VCaP (cell line): ENCODE data around the gene MYH9.
"Not testable (repeated sequence)": the region's sequence is repeated elsewhere in the genome, so short reads cannot be mapped to it uniquely, and the experiment has no call there.

ENCODE experiments used
- H3K27ac ChIP-seq: fragments of 450-650 bp; 2 replicates; pipeline ENCODE4 v1.5.1; 2017
- CTCF ChIP-seq: fragments of 450-650 bp; conservative IDR thresholded peaks from 2 replicates; pipeline ENCODE4 v1.5.1; 2017; ENCODE audit warnings: mild to moderate bottlenecking, moderate library complexity

MYH9 gene

GRCh38 chr22:36292823-36293530 is 94.8 kb downstream of the MYH9 start:
- no peak for TF ChIP-seq CTCF
- no peak overlapping the region for H3K27ac ChIP-seq

DNA sequence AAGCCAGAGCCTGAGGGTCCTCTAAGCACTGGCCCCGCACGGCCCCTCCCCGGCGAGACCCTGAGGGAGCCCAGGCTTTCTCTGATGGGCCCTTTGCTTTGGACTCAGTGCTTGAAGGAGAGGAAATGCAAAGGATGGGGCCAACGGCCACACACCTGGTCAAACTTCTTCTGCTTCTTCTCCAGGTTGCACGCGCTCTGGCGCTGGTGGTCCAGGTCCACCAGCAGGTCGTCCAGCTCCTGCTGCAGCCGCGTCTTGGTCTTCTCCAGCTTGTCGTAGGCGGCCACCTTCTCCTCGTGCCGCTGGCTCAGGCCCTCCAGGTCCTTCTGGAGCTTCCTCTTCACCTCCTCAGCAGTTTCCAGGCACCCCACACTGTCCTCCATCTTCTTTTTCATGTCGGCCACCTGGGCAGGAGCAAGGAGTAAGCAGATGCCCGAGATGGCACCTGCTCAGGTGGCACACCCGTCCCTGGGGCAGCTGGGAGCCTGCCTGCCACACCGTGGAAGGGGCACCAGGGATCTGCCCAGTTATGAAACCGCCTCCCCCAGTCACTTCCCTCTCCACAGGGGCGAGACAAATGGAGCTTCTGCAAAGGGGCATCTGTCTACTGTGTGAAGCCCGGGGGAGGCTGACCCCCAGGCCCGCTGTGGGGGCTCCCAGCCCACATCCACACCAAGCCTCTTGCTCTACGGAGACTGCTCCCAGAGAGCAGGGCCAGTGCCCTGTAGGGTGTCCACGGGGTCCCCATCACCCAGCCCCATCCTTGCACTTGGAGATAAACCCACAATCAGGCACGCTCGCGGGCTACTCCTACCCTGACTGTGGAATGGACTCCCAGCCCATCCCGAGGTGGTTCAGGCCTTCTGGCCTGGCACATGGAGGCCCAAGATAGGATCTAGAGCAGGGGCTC is 95.7 kb downstream of the MYH9 start:
- H3K27ac ChIP-seq: no peak overlapping the region
- TF ChIP-seq CTCF: no peak

DNA sequence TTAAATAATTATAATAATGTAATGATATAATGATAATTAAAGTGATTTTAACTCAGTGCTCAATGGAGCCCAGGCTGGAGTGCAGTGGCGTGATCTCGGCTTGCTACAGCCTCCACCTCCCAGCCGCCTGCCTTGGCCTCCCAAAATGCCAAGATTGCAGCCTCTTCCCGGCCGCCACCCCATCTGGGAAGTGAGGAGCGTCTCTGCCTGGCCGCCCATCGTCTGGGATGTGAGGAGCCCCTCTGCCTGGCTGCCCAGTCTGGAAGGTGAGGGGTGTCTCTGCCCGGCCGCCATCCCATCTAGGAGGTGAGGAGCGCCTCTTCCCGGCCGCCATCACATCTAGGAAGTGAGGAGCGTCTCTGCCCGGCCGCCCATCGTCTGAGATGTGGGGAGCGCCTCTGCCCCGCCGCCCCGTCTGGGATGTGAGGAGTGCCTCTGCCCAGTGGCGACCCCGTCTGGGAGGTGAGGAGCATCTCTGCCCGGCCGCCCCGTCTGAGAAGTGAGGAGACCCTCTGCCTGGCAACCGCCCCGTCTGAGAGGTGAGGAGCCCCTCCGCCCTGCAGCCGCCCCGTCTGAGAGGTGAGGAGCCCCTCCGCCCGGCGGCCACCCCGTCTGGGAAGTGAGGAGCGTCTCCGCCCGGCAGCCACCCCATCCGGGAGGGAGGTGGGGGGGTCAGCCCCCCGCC is 97.2 kb downstream of the MYH9 start:
- H3K27ac ChIP-seq: not testable (repeated sequence)

GRCh38 chr22:36289948-36290371 is 97.8 kb downstream of the MYH9 start:
- H3K27ac ChIP-seq: not testable (repeated sequence)

GRCh38 chr22:36289406-36289870 is 98.3 kb downstream of the MYH9 start:
- no peak for TF ChIP-seq CTCF
- no peak overlapping the region for H3K27ac ChIP-seq

- no peak overlapping the region for H3K27ac ChIP-seq
- TF ChIP-seq CTCF: no peak
These were observed 99.0 kb downstream of the MYH9 start for GRCh38 chr22:36288571-36289405.

DNA sequence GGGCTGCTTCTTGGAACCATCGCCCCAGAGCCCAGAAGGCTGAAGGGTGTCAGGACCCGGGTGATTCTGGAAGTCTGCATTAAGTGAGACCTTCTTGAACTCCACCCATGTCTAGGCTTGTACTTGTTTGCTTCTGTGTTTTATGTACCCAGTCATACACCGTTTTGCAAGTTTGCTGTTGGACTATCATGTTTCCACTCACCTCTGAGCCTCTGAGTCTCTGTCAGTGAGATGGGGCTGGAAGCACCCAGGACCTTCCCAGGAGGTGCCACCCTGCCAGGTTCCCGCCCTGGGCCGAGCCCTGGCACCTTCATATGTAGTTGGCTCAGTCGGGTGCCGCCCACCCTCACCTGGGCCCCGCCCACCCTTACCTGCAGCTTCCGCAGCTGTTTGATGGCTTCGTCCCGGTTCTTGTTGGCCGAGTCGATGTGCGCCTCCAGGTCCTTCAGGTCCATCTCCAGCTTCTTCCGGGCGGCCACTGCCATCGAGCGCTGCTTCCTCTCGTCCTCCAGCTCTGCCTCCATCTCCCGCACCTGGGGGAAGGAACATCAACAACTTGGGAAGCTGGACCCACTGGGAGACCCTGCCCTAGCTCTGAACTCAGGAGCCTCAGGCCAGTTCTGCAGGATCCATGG is 99.8 kb downstream of the MYH9 start:
- no peak for TF ChIP-seq CTCF
- no peak overlapping the region for H3K27ac ChIP-seq
